GM23338 (cell line): ENCODE results near the gene C17orf107.

Experiments
- CREB1 ChIP-seq: fragments of 250-450 bp; sonication (Bioruptor Pico); IDR thresholded peaks from 2 replicates; pipeline ENCODE4 v1.5.0; 2020; ENCODE audit warnings: low read depth, mild to moderate bottlenecking, moderate library complexity
- CTCF ChIP-seq, 2 experiments: fragments of 200-600 bp in 1 of 2; sonication (generic) in 1 of 2; conservative IDR thresholded peaks; 2 replicates each; pipeline versions ENCODE4 v1.5.1 to v1.6.1; 2016 to 2017; ENCODE audit warnings: antibody characterized with exemption in 2 of 2, low read depth in 2 of 2, mild to moderate bottlenecking in 2 of 2, moderate library complexity in 1 of 2
- EZH2 ChIP-seq: fragments of 200-600 bp; sonication (generic); IDR thresholded peaks from one replicate; pipeline ENCODE4 v1.8.0; 2017; ENCODE audit warnings: antibody characterized with exemption, mild to moderate bottlenecking, low read depth; ENCODE audit not compliant: unreplicated experiment

- TF ChIP-seq EZH2 (no peak), CTCF (conservative IDR thresholded peaks at IDR 0.05; ENCODE audit: low read depth in 2 of 2) (no peak), CREB1 (CRISPR knock-in tag) (no peak)
Observed at GRCh38 chr17:4851084-4851483, 48.3 kb upstream of the C17orf107 start.
